Measurements from ENCODE around the gene GOLGA2.
A peak's percentile ranks its signal among the peaks of the same experiment; 100 is the strongest.

The GOLGA2 gene, protein sequence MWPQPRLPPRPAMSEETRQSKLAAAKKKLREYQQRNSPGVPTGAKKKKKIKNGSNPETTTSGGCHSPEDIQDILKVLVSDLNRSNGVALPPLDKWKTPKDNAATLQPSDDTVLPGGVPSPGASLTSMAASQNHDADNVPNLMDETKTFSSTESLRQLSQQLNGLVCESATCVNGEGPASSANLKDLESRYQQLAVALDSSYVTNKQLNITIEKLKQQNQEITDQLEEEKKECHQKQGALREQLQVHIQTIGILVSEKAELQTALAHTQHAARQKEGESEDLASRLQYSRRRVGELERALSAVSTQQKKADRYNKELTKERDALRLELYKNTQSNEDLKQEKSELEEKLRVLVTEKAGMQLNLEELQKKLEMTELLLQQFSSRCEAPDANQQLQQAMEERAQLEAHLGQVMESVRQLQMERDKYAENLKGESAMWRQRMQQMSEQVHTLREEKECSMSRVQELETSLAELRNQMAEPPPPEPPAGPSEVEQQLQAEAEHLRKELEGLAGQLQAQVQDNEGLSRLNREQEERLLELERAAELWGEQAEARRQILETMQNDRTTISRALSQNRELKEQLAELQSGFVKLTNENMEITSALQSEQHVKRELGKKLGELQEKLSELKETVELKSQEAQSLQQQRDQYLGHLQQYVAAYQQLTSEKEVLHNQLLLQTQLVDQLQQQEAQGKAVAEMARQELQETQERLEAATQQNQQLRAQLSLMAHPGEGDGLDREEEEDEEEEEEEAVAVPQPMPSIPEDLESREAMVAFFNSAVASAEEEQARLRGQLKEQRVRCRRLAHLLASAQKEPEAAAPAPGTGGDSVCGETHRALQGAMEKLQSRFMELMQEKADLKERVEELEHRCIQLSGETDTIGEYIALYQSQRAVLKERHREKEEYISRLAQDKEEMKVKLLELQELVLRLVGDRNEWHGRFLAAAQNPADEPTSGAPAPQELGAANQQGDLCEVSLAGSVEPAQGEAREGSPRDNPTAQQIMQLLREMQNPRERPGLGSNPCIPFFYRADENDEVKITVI

DNA sequence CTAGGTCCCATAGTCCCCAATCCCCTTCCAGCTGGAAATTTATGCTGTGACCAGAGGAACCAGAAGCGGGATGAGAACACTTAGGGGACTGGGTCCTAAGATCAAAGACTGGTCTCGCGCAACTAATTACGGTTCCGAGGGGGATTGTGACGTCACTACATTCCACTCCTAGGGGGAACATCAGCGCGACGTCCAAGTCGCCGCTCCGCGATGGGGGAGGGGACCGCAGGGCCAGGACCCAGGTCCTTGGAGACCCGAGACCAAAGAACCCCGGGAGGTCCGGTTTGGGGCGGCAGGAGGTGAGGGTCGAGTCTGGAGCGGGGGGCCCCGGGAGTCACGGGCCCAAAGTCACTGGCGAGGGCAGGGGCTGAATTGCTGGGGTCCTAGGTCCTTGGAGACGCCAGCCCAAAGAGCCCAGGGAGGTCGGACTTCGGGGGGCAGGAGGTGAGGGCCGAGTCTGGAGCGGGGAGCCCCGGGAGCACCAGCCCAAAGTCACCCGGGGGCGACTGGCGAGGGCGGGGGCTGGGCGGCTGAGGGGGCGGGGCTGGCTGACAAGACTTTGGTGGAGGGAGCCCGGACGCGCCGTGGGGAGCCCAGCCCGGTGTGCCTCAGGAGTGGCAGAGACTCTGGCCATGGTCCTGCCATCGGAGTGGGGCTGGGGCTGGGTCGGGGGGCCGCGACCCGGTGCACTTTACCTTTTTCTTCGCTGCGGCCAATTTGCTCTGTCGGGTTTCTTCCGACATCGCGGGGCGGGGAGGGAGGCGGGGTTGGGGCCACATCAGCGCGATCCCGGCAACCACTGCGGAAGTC is at the start of gene GOLGA2:
Gene GOLGA2 (minus strand): TSS at position 810 of the 810 bp plus-strand sequence. CDS start 31 bp downstream, at position 779.
- in situ Hi-C loops (cut with MboI; ENCODE audit: low pct_unique_long_range_greater_than_20kb, low sequenced_read_pairs), result no loop called here
- no peak for DNase-seq

DNA sequence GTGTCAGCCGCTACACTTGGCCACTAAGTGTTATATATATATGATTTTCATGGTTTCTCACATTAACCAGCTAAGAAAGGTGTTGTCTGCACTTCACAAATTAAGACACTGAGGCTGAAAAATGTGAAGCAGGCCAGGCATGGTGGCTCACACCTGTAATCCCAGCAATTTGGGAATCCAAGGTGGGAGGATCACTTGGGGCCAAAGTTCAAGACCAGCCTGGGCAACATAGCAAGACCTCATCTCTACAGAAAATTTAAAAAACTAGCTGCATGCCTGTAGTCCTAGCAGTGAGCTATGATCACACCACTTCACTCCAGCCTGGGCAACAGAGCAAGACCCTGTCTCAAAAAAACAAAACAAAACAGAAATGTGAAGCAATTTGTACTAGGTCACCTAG is 48.6 kb upstream of the GOLGA2 start:
- in situ Hi-C loops (cut with MboI; ENCODE audit: low pct_unique_long_range_greater_than_20kb, low sequenced_read_pairs), result no loop called here

DNA sequence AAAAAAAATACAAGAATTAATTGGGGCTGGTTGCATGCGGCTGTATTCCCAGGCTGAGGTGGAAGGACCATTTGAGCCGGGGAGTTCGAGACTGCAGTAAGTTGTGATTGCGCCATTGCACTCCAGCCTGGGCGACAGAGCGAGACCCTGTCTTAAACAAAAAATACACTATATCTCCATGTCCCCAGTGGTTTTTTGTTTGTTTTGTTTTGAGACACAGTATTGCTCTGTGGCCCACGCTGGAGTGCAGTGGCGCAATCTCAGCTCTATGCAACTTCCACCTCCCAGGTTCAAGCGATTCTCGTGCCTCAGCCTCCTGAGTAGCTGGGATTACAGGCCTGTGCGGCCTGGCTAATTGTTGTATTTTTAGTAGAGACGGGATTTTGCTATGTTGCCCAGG is 48.0 kb upstream of the GOLGA2 start:
- DNase-seq, result no peak
- in situ Hi-C loops (cut with MboI; ENCODE audit: low pct_unique_long_range_greater_than_20kb, low sequenced_read_pairs), result no loop called here

More for the DNA sequence above, 48.6 kb upstream of the GOLGA2 start:
- no peak for DNase-seq

DNA sequence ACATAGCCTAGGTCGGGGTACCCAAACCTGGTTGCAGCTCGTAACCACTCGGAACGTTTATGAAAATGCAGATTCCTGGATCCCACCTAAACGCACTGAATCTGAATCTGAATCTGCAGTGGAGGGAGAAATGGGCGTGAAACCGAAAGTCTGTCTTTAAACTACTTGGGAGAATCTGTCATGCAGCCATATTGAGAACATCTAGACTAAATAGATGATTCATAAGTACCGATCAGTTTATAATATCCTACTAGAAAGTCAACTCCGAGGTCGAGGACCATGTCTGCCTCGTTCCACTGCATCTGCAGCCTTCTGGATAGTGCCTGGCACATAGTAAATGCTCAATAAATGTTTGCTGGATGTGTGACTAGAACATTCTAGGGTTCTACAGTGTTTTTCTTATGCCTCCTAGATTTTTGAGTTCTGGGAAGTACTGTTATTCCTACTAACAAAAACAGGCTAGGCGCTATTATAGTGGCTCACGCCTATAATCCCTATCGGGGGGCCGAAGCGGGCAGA is 47.5 kb upstream of the GOLGA2 start:
- no peak for DNase-seq
- in situ Hi-C loops (cut with MboI; ENCODE audit: low pct_unique_long_range_greater_than_20kb, low sequenced_read_pairs), result no loop called here

DNA sequence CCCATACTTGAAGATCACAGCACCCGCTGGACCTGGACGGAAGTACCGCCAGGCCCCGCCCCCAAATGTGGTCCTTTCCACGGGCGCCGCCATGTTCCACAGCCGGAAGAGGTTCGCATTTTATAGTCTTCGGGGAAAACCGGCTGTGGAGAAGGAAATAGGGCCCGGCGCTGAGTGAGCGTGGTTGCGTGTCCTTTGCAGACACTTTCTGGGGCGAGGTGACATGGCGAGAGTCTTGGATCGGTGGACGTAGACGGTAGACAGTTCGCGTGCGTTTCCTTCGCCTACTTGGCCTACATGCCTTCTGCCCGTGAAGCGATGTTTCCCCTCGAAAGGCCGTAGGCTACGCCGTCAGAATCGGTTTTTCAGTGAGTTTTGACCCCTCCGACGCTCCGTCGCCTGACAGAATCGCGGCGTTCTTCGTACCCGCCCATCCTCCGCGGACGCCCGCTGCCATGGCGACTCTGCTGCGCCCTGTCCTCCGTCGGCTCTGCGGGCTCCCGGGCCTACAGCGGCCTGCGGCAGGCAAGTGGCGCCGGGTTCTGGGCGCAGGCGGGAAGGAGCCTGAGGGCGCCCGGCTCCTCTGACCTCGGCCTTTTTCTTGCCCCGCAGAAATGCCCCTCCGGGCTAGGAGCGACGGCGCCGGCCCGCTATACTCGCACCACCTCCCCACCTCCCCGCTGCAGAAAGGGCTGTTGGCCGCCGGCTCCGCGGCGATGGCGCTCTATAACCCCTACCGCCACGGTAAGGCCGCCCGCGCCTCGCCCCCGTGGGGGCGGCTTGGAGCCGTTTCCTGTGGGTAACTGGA is 46.8 kb upstream of the GOLGA2 start, which contains the start of the genes COQ4 and TRUB2:
Gene COQ4 (plus strand): TSS at position 436 of the 808 bp plus-strand sequence. CDS start 20 bp downstream, at position 456.
Gene TRUB2 (minus strand): TSS at position 44 of the 808 bp plus-strand sequence. CDS start 39 bp downstream, at position 5.
- DNase-seq, result peak; percentile 98
- in situ Hi-C loops (cut with MboI; ENCODE audit: low pct_unique_long_range_greater_than_20kb, low sequenced_read_pairs), result no loop called here

DNA sequence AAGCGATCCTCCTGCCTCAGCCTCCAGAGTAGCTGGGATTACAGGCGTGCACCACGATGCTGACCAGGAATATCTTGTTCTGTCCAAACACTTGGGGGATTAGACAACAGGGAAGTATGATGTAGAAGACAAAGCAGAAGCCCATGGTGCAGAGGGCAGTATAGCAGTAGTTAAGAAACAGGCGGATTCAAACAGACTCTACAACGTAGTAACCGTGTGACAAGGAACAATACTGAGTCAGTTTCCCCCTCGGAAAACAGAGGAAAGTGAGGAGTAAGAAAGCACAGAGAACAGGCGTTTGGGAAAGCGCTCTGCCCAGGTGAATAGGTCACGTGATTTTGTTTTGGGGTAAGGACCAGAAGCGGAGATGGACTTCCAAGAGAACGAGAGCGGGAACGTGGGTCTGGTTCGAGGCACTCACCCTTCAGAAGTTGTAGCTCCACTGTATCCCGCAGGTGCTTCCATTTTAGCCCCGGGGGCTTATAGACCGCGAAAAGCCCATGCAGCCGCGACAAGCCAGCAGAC is 46.1 kb upstream of the GOLGA2 start:
- in situ Hi-C loops (cut with MboI; ENCODE audit: low pct_unique_long_range_greater_than_20kb, low sequenced_read_pairs), result no loop called here

DNA sequence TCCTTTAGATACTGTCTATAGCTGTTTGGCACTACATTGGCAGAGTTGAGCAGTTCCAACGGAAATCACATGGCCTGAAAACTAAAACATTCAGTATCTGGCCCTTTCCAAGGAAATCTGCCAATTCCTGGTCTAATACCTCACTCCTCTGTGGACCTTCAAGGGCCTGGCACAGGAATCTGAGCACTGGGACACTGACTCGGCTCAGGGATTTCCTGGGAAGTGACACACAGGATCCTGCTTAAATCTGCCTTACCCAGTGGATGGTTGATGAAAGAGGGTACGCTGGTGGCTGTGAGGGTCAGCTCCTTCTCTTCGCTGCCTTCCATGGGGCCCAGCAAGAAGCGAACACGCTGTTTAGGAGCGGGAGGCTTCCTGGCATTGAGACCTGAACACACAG is 45.5 kb upstream of the GOLGA2 start:
- no peak for DNase-seq
- in situ Hi-C loops (cut with MboI; ENCODE audit: low pct_unique_long_range_greater_than_20kb, low sequenced_read_pairs), result no loop called here

More for the DNA sequence above, 46.1 kb upstream of the GOLGA2 start:
- DNase-seq, result no peak

DNA sequence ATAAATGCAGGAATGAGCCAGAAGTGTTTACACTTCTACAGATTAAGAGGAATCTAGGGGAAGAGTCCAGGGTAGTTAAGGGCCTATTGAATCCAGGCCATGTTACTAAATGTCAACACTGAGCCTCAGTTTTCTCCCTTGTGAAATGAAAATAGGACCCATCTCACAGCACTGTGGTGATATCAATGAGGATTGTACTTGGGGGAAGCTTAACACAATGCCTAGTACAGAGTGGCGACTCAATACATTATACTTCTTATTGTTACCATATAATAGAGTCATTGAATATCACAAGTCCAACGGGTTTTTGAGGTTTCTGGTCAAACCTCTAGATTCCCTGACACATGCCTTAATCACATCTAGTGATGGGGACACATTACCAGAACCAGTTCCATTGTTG is 41.8 kb upstream of the GOLGA2 start:
- in situ Hi-C loops (cut with MboI; ENCODE audit: low pct_unique_long_range_greater_than_20kb, low sequenced_read_pairs), result no loop called here
- DNase-seq, result no peak

DNA sequence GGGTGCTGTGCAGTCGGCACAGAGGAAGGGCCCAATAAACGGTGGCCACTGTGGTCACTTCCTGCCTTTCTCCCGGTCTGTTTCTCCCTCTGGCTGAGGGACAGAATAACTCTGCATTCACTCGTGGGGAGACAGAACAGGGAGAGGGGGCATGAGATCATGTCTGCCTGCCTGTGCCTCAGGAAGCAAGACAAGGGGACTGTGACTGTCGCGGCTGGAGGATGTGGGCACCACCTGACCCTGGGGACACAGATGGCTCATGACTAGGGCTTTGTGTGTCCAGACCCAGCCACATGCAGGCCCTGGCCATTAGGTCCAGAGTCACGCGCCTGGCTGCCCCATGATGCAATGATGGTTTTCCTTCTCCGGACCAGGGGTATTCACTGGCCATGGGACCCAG is 40.6 kb upstream of the GOLGA2 start:
- no peak for DNase-seq
- in situ Hi-C loops (cut with MboI; ENCODE audit: low pct_unique_long_range_greater_than_20kb, low sequenced_read_pairs), result no loop called here

DNA sequence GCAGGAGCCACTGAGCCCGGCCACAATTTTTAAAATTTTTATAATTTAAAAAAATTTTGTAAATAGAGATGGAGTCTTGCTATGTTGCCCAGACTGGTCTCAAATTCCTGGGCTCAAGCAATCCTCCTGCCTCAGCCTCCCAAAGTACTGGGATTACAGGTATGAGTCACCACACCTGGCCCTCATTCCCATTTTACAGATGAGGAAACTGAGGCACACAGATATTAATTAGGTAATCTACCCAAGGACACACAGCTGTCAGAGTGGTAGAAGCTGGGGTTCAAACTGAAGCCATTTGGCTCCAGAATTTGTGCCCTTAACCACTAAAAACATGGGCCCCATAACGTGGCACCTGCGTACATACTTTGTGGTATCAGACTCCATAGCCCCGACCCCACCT is 38.9 kb upstream of the GOLGA2 start:
- in situ Hi-C loops (cut with MboI; ENCODE audit: low pct_unique_long_range_greater_than_20kb, low sequenced_read_pairs), result no loop called here
- no peak for DNase-seq

DNA sequence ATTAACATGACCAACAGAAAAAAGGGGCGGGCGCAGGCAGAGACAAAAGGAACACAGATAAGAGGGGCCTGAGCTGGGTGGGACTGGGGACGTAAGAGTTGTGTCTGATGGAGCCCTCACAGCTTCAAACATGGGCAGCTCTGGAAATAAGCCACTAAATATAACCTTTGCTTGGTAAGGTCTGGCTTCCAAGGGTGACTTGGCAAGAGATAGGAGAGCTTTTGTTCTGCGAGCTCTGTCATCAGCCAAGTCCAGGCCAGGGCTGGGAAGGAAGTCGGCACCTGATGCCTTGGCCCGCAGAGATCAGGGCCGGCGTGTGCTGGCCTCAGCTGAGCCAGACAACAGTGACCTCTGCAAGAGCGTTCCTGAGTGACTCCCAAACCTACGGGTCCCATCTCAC is 34.7 kb upstream of the GOLGA2 start:
- in situ Hi-C loops (cut with MboI; ENCODE audit: low pct_unique_long_range_greater_than_20kb, low sequenced_read_pairs), result no loop called here
- no peak for DNase-seq

DNA sequence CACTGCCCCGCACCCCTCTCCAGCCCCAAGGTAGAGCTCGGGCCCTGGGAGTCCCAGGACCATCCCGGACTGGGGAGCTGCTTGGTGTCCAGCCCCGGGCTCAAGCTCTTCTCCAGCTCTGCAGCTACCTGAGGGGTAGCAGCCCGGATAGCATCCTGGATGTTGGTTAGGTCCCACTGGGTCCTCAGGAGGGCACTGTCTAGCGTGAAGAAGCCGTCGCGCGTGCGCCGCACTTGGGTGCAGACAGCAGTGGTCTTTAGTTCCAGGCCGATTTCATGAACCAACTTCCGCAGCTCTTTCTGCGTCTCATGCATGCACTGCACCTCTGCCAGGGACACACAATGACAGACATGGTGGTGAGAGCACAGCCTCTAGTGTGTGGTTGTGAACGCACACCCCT is 33.7 kb upstream of the GOLGA2 start:
- in situ Hi-C loops (cut with MboI; ENCODE audit: low pct_unique_long_range_greater_than_20kb, low sequenced_read_pairs), result no loop called here
- no peak for DNase-seq

DNA sequence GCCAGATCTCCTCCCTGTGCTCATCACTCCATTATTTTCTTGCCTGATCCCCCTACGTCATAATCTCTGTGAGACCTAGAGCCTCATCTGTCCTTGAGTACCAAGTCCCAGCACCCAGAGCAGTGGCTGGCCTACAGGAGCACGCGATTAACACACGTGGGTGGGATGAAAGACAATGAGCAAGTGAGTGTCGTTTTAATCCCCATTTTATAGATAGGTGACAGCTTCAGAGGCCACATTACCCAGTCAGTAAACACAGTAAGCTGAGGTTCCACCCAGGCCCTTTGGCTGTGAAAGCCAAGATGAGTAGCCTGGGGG is 29.1 kb upstream of the GOLGA2 start:
- in situ Hi-C loops (cut with MboI; ENCODE audit: low pct_unique_long_range_greater_than_20kb, low sequenced_read_pairs), result no loop called here
- DNase-seq, result no peak

DNA sequence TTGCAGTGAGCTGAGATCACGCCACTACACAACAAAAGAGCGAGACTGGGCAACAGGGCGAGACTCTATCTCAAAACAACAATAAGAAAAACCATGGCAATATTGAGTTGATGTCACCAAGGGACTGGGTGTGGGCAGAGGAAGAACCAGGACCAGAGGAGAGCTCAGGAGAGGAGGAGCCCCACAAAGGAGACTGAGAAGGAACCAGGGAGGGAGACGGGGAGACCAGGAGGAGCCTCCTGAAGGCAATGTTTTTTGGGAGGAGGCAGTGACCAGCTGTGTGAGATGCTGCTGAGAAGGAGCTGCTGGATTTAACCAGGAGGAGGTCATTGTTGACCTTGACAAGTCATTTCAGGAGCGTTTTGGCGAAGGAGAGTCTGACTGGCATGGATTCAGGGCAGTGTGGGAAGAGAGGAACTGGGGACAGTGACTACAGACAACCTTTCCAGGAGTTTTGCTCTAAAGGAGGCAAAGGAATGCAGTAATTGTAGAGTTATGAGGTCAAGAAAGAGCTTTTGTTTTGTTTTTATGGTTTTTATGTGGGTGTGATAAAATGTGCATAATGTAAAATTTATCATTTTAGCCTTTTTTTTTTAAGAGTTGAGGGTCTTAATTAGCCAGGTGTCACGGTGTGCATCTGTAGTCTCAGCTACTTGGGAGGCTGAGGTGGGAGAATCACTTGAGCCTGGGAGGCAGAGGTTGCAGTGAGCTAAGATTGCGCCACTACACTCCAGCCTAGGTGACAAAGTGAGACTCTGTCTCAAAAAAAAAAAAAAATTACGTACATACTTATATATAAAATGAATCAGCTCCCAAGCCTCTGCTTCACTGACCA is 28.5 kb upstream of the GOLGA2 start:
- DNase-seq, result no peak
- in situ Hi-C loops (cut with MboI; ENCODE audit: low pct_unique_long_range_greater_than_20kb, low sequenced_read_pairs), result no loop called here

DNA sequence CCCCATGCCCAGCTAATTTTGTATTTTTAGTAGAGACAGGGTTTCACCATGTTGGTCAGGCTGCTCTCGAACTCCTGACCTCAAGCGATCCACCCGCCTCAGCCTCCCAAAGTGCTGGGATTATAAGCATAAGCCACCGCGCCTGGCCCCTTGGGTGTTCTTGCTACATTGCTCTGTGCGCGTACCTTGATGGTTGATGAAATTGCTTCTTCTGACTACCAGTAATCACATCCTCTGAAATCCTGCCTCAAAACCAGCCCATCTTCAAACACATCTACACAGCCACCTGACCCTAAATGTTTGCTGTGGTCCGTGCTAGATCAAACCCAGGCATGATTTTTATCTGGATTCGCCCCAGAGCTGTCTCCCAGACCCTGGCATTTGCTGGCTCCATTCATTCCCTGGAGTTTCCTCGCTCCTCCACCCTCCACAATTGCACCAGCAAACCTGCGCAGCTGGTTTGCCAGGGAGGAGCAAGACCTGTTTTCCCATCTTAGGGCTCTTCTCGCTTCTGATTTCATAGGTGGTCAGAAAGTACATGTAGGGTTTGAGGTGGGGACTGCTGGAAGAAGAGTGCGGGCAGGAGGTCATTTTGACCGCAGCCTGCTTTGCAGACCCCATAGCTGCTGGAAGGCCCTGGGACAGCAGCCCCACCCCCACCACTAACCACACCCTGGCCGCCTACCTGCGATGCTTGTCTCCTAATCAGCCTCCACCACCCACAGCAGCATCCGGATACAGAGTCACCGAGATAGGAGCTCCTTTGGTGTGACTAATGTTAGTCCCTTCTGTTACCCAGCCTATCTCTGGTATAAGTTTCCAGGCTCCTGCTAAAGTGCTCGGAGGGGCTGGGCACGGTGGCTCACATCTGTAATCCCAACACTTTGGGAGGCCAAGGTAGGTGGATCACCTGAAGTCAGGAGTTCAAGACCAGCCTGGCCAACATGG is 23.0 kb upstream of the GOLGA2 start:
- in situ Hi-C loops (cut with MboI; ENCODE audit: low pct_unique_long_range_greater_than_20kb, low sequenced_read_pairs), result no loop called here
- no peak for DNase-seq

DNA sequence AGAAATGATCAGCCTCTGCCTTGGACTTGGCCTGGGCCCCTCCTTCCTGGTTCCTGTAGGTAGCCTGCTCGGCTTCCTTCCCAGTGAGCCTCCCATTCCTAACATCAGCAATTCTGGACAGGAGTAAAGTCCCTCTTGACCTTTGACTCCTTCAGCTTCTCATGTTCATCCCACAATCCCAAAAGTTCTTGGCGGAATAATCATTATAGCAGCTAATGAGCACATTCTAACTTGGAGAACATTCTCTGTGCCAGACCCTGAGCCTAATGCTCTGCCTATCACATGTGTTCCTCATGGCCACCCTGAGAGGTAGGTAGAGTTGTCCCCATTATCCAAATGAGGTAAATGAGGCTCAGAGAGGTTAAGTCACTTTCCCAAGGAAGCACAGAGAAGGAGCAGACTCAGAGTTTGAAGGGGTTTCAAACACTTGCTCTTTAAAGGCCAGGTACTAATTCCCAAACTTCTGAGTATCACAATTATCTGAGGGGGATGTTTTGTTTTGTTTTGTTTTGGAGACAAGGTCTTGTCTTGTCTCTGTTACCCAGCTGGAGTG is 21.5 kb upstream of the GOLGA2 start:
- in situ Hi-C loops (cut with MboI; ENCODE audit: low pct_unique_long_range_greater_than_20kb, low sequenced_read_pairs), result no loop called here
- DNase-seq, result no peak

All from KBM-7 (cell line).